Hematopoietic multipotent progenitor cell treated with erythropoietin and hydrocortisone succinate and interleukin-3 and kit ligand, for 4 days (in vitro differentiated cells): ENCODE results near the gene CCDC78.
A peak's percentile ranks its signal among the peaks of the same experiment; 100 is the strongest.

Experiments
- DNase-seq: peaks from one replicate; pipeline ENCODE4 v3.0.0-alpha.2; 2015

CCDC78 gene

DNA sequence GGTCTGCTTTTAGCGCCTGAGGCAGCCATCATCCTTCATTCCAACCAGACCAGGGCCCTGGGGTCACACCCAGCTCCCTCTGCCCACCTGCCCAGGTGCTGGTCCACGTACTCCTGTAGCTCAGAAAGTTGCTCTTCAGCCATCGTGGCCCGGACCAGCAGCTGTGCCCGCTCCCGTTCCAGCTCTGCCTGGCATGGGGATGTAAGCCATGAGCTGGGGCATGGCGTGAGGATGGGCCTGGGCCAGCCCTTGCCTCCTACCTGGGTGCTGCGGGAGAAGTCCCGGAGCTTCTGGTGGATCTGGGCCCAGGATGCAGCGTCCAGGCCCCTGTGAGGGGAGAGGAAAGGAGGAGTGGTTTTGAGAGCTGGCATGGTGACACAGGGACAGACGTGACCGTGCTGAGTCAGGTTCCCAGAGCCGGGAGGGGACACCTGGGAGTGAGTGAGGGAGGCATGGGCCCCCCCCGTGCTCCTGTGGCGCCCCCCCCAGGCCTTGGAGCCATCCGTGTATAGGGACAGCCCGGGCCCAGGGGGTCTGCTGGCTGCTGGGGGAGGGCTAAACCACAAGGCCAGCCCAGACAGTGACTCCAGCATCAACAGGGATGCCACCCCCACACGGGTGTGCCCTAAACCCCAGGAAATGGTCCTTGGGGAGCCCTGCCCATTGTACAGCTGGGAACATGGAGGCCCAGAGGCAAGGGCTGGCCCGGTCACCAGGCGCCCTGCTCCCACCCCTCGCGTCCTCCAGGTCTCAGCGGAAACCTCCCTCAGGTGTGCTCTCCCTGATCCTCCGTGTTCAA lies 3.2 kb downstream of the CCDC78 start:
- DNase-seq: no peak

DNA sequence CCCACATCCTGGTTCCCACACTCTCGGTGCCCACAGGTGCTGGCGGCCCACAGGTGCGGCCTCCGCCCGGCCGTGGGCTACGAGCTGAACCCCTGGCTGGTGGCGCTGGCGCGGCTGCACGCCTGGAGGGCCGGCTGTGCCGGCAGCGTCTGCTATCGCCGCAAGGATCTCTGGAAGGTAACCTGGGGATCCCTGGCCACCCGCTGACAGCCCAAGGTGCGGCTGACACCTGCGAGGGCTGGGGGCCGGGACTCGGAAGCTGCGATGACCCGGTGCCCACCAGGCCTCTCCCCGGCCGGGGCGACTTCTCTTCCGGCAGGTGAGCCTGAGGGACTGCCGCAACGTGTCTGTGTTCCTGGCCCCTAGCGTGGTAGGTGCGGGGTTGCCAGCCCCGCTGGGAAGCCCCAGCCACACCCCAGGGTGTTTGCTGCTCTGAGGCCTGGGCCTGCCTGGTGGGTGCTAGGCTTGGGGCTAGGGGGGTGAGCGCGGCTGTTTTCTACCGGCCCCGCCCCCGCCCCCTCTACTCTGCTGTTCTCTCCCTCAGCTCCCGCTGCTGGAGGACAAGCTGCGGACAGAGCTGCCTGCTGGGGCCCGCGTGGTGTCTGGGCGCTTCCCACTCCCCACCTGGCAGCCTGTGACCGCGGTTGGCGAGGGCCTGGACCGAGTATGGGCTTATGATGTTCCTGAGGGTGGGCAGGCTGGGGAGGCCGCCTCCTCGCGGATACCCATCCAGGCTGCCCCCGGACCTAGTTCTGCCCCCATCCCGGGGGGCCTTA lies 4.3 kb downstream of the CCDC78 start:
- DNase-seq: no peak

DNA sequence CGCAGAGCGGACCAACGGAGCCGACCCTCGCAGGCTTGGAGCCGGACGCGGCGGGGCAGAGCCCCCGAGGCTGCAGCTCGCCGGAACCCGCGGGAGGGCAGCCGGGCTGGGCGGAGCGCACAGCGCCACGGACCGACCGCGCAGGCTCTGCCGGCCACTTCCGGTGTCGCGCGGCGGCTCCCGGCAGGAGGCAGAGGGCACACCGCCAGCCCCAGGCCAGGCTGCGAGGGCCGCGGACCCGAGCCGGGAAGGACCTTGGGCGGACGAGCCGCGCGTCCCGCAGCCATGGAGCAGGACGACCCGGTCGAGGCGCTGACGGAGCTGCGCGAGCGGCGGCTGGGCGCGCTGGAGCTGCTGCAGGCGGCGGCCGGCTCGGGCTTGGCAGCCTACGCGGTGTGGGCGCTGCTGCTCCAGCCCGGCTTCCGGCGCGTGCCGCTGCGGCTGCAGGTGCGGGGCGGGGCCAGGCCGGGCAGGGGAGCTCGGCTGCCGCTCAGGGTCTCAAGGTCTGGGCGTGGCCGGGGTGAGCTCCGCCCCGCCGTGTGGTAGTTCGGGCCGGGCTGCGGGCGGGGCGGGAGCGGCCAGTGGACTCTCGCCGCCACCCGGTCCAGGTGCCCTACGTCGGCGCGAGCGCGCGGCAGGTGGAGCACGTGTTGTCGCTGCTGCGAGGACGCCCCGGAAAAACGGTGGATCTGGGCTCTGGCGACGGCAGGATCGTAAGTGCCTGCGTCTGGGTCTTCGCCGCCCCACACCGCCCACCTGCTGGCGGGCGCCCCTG lies 5.1 kb downstream of the CCDC78 start, which contains the start of gene ANTKMT:
ANTKMT (plus strand) TSS at position 157 of the 775 bp plus-strand sequence; CDS start at position 286, 129 bp downstream.
- DNase-seq: peak; percentile 95

DNA sequence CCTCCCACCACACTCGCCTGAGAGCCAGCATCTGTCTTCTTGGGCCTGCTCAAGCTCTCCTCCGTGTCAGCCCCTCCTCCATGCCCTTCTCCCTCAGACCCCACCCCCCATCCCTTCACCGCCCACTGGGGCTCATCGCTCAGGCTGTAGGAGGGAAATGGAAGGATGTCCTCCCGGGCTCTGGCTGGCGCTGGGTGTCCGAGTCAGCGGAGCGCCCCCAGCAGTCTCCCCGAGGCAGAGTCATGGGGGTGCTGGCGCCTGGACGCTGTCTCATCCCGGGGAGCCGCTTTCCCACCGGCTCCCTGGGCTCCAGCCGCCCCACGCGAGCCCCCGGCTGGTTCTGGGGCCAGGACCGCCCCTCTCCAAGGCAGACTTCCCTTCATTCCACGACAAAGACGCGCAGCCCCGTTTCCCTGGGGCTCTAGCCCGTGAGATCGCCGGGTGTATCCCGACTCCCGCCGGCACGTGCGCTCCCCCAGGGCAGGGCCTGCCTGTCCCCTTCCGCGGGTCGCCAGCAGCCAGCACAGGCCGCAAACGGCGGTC lies 5.7 kb downstream of the CCDC78 start:
- DNase-seq: peak; percentile 84

DNA sequence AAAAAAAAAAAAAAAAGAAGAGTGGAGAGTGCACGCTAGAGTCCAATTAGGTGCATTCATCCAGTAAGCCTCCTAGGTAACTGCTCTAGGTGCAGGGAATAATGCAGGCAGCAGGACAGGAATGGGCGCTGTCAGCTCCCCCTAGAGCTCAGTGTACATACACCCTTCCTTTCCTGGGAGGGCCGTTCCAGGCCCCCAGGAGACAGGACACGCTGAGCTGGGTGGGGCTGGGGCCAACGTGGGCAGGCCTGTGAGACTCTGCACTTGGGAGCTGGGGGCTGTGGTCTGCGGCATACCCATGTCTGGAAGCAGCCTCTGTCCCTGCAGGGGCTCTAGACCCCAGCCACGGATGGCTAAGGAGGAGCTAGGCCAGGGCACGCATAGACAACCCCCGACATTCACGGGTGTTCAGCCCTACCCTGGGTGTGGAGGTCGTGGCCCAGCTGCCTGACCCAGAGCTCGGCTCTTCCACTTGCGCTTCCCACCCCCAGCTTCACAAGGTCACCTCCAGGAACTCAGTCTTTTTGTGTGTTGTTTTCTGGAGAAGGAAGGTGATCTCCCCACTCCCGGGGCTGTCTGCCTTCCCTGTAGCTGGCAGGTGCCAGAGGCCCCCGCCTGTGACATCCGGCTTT lies 6.3 kb downstream of the CCDC78 start:
- peak; percentile 55 for DNase-seq

DNA sequence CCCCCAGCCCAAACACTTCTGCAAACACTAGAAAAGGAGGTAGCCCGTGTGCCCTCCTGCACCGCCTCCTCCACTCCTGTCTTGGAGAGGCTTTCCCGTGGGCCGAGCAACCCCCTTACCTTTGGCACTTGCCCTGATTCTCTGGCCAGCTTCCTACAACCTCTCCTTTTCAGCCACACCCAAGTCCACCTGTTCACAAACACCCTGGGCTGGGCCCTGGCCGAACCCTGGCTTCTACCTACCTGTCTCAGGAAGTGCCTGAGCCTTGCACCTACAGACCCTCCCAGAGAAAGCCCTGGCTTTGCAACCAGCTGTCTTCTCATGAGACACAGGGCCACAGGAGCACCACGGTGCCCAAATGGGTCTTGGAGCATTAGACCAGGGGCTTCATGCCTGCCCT lies 7.3 kb downstream of the CCDC78 start:
- DNase-seq: no peak

DNA sequence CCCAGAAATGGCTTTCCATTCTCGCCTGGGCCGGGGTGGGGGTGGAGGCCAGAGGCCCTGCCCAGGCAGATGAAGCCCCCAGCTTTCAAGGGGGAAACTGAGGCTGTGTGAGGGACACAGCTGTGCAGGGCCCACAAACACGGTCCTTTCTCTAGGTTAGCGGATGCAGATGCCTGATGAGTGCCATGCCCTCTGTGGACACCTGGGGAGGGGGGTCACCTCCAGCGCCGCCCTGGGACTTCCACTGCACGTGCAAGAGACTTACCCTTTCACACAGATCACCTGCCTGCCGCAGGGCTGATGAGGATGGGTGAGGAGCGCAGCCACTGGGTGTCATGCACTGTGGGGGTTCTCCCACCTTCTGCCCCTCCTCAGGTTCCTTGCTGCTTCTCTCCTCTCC lies 7.9 kb downstream of the CCDC78 start:
- no peak for DNase-seq

DNA sequence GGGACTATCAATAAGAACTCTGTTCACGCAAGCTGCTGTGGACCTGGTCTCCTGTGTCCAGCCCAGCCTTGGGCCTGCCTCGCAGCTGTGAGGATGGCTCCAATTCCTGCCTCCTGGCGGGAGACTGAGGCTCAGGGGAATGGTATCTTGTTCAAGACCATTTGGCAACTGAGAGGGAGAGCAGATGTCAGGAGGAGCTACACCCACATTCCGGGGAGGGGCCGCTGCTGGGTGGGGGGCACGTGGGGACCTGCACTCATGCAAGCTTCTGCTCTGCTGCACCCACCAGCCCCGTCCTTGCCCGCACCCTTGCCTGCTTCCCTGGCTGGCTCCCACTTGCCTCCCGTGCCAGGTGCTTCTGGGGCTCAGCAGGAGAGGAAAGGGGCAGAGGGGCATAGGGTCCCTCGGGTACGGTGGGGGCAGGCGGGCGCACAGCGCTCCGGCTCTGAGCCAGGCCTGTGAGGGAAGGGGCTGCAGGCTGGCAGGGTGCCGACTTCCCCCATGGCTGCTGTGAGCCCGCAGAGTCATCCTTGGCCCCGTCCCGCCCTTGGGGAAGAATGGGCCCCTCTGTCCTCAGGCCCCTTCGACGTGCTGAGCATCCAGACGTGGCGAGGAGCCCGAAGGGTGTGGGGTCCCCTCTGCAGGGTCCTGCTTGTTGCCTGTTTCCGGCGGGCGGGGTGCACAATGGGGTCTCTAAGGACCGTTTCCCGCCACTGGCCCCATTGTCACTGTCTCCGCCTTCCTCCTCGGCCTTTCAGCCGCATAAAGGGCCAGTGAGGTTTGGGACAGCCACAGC lies 8.6 kb downstream of the CCDC78 start:
- no peak for DNase-seq

DNA sequence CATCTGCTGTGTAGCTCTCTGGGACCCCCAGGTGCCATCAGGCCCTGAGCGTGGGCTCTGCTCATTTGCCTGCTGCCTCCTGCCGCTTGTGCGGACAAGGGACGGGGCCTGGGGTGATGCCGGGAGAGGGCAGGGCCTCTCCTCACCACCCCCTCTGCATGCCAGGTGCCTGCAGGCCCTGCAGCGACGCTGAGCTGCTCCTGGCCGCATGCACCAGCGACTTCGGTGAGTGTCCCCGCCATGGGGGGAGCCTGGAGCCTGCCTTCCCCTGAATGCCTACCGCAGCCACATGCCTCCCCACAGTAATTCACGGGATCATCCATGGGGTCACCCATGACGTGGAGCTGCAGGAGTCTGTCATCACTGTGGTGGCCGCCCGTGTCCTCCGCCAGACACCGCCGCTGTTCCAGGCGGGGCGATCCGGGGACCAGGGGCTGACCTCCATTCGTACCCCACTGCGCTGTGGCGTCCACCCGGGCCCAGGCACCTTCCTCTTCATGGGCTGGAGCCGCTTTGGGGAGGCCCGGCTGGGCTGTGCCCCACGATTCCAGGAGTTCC lies 9.4 kb downstream of the CCDC78 start:
- DNase-seq: no peak

DNA sequence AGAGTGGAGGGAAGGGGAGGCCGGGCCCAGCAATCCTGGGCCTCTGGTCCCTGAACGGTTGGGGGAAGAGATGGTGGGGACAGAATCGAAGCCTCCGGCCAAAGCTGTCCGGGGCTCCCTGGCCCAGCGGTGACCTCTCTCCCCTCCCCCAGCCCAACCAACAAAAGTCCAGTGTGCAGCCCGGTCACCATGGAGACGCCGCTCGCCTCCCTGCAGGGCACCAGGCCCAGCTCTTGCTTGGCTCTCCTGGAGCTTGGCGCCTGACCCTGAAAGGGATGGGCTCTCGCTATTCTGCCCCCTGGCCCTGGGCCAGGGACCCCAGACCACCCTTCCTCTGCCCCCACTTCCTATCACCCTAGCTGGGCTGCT lies 10.1 kb downstream of the CCDC78 start:
- DNase-seq: no peak

DNA sequence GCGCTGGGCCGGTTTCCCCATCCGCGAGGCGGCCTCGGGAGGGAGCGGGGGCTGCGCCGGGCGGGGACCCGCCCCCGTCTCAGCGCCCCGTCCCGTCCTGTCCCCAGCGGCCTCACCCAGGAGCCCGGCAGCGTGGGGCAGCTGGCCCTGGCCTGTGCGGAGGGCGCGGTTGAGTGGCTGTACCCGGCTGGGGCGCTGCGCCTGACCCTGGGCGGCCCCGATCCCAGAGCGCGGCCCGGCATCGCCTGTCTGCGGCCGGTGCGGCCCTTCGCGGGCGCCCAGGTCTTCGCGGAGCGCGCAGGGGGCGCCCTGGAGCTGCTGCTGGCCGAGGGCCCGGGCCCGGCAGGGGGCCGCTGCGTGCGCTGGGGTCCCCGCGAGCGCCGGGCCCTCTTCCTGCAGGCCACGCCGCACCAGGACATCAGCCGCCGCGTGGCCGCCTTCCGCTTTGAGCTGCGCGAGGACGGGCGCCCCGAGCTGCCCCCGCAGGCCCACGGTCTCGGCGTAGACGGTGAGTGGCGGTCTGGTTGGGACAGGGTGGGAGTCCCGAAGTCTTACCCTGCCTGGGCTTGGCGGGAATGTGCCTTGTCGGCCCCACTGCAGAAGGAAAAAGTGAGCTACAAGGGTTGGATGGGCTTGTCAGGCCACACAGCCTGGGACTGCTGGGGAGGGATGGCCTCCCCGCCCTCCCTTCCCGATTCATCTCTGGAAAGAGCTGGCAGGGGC lies 10.6 kb downstream of the CCDC78 start:
- peak; percentile 52 for DNase-seq

DNA sequence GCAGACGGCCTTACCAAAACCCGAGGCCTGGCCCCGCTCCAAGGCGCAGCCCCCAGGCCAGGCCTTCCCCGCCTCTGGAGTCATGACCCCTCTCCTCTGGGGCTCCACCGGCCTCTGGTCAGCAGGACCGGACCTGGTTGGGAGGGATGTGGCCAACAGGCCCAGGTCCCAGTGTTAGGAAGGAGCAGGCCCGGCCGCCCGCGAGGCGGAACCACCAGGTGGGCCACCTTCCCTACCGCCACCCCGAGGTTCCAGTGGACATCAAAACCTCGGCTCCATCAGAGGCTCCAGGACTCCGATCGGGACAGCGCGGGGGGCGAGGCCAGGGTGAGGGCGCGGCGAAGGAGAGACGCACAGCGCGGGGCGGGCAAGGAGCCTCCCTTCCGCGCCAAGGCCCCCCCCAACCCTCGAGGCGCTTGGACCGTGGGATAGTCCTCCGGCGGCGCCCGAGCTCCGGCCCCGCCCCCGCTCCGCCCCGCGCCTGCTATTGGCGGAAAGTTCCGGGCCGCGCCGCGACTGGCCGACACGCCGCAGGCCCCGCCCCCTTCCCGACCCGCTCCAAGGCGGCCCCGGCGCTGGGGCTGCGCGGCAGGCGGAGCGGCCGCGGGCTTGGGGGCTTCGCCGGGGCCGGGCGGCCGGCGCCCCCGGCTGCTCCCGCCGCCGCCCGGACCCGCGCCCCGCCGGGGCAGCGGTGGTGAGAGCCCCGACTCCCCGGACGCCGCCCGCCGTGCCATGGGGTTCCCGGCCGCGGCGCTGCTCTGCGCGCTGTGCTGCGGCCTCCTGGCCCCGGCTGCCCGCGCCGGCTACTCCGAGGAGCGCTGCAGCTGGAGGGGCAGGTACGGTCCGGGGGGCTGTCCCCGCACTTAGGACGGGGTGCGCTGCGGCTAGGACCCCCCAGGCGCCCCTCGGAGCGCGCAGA lies 11.4 kb downstream of the CCDC78 start, which contains the start of gene METRN:
METRN (plus strand) TSS at position 561 of the 919 bp plus-strand sequence; CDS start at position 733, 172 bp downstream.
- DNase-seq: peak; percentile 95

DNA sequence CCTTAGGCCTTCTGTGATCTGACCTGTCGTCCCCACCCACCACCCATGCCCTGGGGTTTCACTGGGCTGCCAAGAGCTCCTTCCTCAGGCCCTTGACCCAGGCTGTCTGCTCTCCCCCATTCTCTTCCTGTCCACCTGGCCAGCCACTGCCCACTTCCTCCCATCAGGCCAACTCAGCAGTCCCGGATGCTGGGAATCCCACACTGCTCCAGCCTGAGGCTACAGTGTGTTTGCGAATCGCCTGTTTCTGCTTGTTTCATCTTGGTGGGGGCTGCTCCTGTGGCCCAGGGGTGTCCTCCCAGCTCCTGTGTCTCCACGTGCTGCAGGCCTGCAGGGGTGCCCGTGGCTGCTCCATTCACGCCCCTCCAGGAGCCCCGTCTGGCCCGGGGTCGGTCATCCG lies 12.2 kb downstream of the CCDC78 start:
- no peak for DNase-seq

DNA sequence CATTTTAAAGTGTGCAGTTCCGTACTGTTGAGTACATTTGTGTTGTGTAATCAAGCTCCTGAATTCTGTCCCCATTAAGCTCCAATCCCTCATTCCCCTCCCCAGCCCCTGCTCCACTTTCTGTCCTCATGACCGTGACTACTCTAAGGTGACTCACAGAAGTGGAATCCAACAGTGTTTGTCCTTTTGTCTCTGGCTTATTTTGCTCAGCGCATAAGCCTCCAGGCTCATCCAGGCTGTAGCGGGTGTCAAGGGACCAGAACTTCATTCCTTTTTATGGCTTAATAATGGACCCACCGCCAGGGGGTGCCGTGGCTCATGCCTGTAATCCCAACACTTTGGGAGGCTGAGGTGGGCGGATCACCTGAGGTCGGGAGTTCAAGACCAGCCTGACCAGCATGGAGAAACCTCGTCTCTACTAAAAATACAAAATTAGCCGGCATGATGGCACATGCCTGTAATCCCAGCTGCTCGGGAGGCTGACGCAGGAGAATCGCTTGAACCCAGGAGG lies 13.4 kb downstream of the CCDC78 start:
- peak; percentile 69 for DNase-seq

DNA sequence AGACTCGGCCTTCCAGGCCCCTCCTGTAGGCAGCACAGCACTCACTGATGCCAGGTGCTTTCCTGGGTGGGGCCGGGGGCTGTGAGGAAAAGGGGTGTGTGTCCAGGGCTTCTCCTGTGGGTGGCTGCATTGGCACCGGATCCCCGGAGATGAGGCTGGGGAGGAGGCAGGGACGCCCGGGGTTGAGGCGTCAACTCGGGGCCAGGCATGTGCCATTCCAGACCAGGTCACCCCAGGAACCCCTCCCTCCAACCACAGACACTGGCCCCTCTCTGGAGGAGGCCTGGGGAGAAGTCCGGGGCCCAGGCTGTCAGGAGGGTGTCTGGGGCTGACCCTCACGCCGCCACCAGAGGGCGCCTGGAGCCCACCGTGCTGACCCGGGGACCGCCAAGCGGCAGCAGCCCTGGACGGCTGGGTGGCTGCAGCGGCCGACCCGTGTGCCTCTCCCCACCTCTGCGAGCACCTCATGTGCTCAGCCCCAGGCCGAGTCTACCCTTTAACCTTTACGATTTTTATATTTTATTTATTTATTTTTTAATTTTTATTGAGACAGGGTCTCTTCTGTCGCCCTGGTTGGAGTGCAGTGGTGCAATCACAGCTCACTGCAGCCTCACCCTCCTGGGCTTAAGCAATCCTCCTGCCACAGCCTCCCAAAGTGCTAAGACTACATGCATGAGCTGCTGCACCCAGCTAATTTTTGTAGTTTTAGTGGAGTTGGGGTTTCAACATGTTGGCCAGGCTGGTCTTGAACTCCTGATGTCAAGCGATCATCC lies 14.5 kb downstream of the CCDC78 start:
- peak; percentile 86 for DNase-seq

DNA sequence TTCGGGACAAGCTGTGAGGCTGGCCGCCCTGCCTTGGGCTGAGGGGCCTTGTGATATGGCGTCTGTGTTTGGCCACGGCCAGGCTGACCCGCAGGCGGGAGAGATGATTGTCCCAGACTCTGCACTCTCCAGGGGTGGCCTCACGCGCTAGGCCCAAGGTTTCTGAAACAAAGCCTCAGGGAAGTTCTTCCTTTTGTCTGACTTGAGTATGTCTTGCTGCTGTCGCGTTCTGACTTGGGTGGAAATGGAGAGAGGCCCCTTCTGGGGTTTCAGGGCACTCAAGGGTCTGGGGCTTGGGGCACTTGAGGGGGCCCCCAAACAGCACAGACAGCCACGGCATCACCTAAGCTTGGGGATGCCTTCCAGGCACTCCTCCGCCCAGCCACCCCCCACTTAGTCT lies 15.2 kb downstream of the CCDC78 start:
- DNase-seq: no peak

DNA sequence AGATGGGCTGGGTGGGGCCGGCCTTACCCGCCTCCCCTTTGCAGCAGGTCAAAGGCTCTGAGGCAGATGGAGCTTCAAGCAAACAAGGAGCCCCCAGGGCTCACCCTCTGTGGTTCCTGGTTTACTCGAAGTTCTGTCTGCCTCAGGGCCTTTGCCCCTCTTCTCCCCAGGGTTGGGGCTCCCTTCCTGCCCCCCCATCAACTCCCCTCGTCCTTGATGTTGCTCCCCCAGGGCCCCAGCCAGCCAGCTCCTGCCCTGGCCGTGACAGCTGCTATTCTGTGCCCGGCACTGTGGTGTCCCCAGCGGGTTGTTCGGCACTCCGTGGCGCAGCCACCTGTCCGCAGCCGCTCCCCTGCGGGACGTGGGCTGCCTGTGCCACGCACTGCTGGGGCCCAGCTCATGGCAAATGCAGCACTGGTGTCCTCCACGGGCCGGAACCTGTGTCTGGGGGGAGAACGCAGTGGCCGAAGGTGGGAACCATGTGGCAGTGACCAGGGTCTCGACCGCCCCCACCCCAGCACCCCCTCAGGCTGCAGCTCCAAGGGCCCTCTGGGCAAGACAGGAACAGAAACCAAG lies 15.7 kb downstream of the CCDC78 start:
- DNase-seq: no peak
